OCI-LY3 (cell line): ENCODE results near the gene FRG2.
"Not testable (repeated sequence)": the region's sequence is repeated elsewhere in the genome, so short reads cannot be mapped to it uniquely, and the experiment has no call there.

ENCODE experiments used
- H2AFZ ChIP-seq: fragments of 200-600, 300-600 bp; shearing (Covaris generic); 2 replicates; pipeline ENCODE4 v1.6.0; 2014; ENCODE audit warnings: antibody characterized with exemption, low read depth, low read length
- H3K27ac ChIP-seq: fragments of 200-600, 300-600 bp; sonication (generic); 2 replicates; pipeline ENCODE4 v1.5.1; 2014; ENCODE audit warnings: mild to moderate bottlenecking, low read length, moderate library complexity, mixed read lengths
- H3K27me3 ChIP-seq: fragments of 200-600, 300-600 bp; sonication (generic); 2 replicates; pipeline ENCODE4 v1.6.1; 2014; ENCODE audit warnings: low read depth, low read length, mixed read lengths
- H3K36me3 ChIP-seq: fragments of 200-600, 300-600 bp; sonication (generic); replicated peaks from 2 replicates; pipeline ENCODE3; 2014; ENCODE audit warnings: low read depth, low read length, mixed read lengths
- H3K4me1 ChIP-seq: fragments of 300-600, 200-600 bp; sonication (generic); 2 replicates; pipeline ENCODE4 v1.6.1; 2014; ENCODE audit warnings: low read length, mixed read lengths
- H3K4me2 ChIP-seq: fragments of 200-600, 300-600 bp; sonication (generic); 2 replicates; pipeline ENCODE4 v1.6.1; 2014; ENCODE audit warnings: low read length, mixed read lengths
- H3K4me3 ChIP-seq: fragments of 300-600, 200-600 bp; sonication (generic); 2 replicates; pipeline ENCODE4 v1.5.1; 2014; ENCODE audit warnings: antibody characterized with exemption, mild to moderate bottlenecking, low read length, moderate library complexity
- H3K79me2 ChIP-seq: fragments of 300-600, 200-600 bp; shearing (Covaris generic); 2 replicates; pipeline ENCODE4 v1.6.1; 2014; ENCODE audit warnings: mild to moderate bottlenecking, low read length, mixed read lengths
- H3K9ac ChIP-seq: fragments of 300-600, 200-600 bp; shearing (Covaris generic); 2 replicates; pipeline ENCODE4 v1.6.0; 2014; ENCODE audit warnings: mild to moderate bottlenecking, low read length, moderate library complexity
- H3K9me3 ChIP-seq: fragments of 200-600, 300-600 bp; shearing (Covaris generic); 2 replicates; pipeline ENCODE4 v1.6.1; 2014; ENCODE audit warnings: low read length, mixed read lengths; ENCODE audit not compliant: insufficient read depth
- H4K20me1 ChIP-seq: fragments of 200-600, 300-600 bp; sonication (generic); 2 replicates; pipeline ENCODE4 v1.6.1; 2016; ENCODE audit warnings: low read length, mixed read lengths; ENCODE audit not compliant: insufficient read depth
- CTCF ChIP-seq: fragments of 200-600, 300-600 bp; sonication (generic); IDR thresholded peaks from 2 replicates; pipeline ENCODE4 v1.5.1; 2014; ENCODE audit warnings: antibody characterized with exemption, low read length, low read depth
- EZH2phosphoT487 ChIP-seq: fragments of 200-600 bp; shearing (Covaris generic); IDR thresholded peaks from 2 replicates; pipeline ENCODE4 v1.6.1; 2018; ENCODE audit warnings: antibody characterized with exemption, mixed run types, low read depth

The FRG2 gene

GRCh38 chr4:190016369-190017289, 10.4 kb downstream of the FRG2 start:
- no peak overlapping the region for H3K4me3 ChIP-seq
- H3K79me2 ChIP-seq, result no peaks in the 10 kb centered on the region
- TF ChIP-seq EZH2phosphoT487 (no peak), CTCF (no peak)
- no peaks in the 10 kb centered on the region for H4K20me1 ChIP-seq
- H3K36me3 ChIP-seq, result no peaks in the 10 kb centered on the region
- no peak overlapping the region for H3K4me2 ChIP-seq
- no peaks in the 10 kb centered on the region for H3K9me3 ChIP-seq
- no peak overlapping the region for H3K27ac ChIP-seq
- no peaks in the 10 kb centered on the region for H3K4me1 ChIP-seq
- no peak overlapping the region for H2AFZ ChIP-seq
- H3K27me3 ChIP-seq, result no peaks in the 10 kb centered on the region
- H3K9ac ChIP-seq, result no peak overlapping the region

GRCh38 chr4:190015538-190016368, 11.3 kb downstream of the FRG2 start:
- Histone ChIP-seq H2AFZ (no peak overlapping the region), H3K79me2 (no peaks in the 10 kb centered on the region), H3K9me3 (no peaks in the 10 kb centered on the region), H4K20me1 (no peaks in the 10 kb centered on the region), H3K27me3 (no peaks in the 10 kb centered on the region), H3K4me1 (no peaks in the 10 kb centered on the region), H3K36me3 (no peaks in the 10 kb centered on the region), H3K4me2 (no peak overlapping the region), H3K4me3 (no peak overlapping the region), H3K9ac (no peak overlapping the region), H3K27ac (no peak overlapping the region)
- TF ChIP-seq CTCF (no peak), EZH2phosphoT487 (no peak)

- H3K9me3 ChIP-seq, result no peaks in the 10 kb centered on the region
- no peak for TF ChIP-seq CTCF
- no peak for TF ChIP-seq EZH2phosphoT487
- H3K4me3 ChIP-seq, result no peak overlapping the region
- H3K4me1 ChIP-seq, result no peaks in the 10 kb centered on the region
- no peaks in the 10 kb centered on the region for H4K20me1 ChIP-seq
- no peaks in the 10 kb centered on the region for H3K36me3 ChIP-seq
- no peak overlapping the region for H3K4me2 ChIP-seq
- H3K27ac ChIP-seq, result no peak overlapping the region
- no peaks in the 10 kb centered on the region for H3K27me3 ChIP-seq
- H3K79me2 ChIP-seq, result no peaks in the 10 kb centered on the region
- H2AFZ ChIP-seq, result no peak overlapping the region
- no peak overlapping the region for H3K9ac ChIP-seq
Observed at GRCh38 chr4:190014771-190015537, 12.1 kb downstream of the FRG2 start.

GRCh38 chr4:189989941-189990340, 37.1 kb downstream of the FRG2 start:
- not testable (repeated sequence) for H4K20me1 ChIP-seq

More at GRCh38 chr4:189989941-189990340, 37.1 kb downstream of the FRG2 start:
- not testable (repeated sequence) for H3K9ac ChIP-seq, H3K4me2 ChIP-seq, H3K27me3 ChIP-seq, H3K79me2 ChIP-seq, H3K4me3 ChIP-seq, H3K36me3 ChIP-seq, H3K9me3 ChIP-seq, H3K4me1 ChIP-seq, H2AFZ ChIP-seq, H3K27ac ChIP-seq
